HFF-Myc (cell line): ENCODE results near the gene DYNC1I2.

Experiments
- DNase-seq: peaks from one replicate; pipeline ENCODE4 v3.0.0-alpha.2; 2011; ENCODE audit warnings: low read depth; ENCODE audit errors: extremely low read depth
- H3K4me3 ChIP-seq: replicated peaks from 2 replicates; pipeline ENCODE4 v1.5.1; 2011; ENCODE audit warnings: low read depth, mild to moderate bottlenecking, control low read depth, low read length
- TF ChIP-seq, protein P1 (sequence below): IDR thresholded peaks from 2 replicates; pipeline ENCODE4 v1.5.1; 2012; ENCODE audit warnings: mild to moderate bottlenecking, low read depth, low read length, control low read depth; ENCODE audit errors: missing control alignments

DYNC1I2 gene

DNA sequence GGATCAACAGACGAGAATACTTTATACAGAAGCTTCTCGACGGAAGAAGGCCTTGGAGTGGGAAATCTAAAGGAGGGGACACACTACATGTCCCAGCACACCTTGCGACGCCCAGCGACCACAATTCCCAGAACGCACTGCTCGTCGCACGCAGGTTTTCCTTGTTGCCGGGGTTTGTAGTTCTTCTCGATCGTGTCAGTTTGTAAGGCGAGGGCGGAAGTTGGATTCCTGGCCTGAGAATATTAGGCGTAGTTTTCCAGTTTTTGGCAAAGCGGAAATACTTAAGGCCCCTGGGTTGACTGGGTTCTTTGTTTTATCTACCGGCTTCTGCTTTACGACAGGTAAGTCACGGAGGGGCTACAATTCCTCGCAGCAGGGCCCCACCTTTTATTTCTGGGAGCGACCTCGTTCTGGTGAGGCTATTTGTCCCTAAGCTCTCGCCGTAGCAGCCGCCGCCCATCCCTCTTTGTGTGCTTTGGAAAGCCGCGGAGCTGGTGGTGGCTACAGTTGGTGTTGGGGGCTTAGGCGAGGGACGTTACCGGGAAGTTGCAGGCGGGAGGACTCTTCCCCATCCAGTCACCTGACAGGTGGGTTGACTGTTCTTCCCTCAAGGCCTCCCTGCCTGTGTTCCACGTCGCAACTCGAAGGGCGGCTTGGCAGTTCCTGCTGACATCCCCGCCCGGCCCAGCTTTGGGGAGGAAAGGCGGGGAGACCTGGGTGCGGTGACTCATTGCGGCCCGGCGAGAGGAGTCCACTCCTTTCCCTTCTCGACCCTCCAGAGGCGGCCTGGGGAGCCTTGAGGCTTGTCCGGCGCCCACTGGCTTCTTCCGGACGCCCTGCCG lies at the start of gene DYNC1I2:
Gene DYNC1I2, plus strand, starts transcription at position 183 of the 842 bp plus-strand sequence. CDS start 2,687 bp downstream, outside the sequence.
- TF ChIP-seq, protein P1, sequence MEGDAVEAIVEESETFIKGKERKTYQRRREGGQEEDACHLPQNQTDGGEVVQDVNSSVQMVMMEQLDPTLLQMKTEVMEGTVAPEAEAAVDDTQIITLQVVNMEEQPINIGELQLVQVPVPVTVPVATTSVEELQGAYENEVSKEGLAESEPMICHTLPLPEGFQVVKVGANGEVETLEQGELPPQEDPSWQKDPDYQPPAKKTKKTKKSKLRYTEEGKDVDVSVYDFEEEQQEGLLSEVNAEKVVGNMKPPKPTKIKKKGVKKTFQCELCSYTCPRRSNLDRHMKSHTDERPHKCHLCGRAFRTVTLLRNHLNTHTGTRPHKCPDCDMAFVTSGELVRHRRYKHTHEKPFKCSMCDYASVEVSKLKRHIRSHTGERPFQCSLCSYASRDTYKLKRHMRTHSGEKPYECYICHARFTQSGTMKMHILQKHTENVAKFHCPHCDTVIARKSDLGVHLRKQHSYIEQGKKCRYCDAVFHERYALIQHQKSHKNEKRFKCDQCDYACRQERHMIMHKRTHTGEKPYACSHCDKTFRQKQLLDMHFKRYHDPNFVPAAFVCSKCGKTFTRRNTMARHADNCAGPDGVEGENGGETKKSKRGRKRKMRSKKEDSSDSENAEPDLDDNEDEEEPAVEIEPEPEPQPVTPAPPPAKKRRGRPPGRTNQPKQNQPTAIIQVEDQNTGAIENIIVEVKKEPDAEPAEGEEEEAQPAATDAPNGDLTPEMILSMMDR, result no peak
- H3K4me3 ChIP-seq, result peak within 1 kb of the TSS; percentile 90
- DNase-seq, result peak; percentile 92

DNA sequence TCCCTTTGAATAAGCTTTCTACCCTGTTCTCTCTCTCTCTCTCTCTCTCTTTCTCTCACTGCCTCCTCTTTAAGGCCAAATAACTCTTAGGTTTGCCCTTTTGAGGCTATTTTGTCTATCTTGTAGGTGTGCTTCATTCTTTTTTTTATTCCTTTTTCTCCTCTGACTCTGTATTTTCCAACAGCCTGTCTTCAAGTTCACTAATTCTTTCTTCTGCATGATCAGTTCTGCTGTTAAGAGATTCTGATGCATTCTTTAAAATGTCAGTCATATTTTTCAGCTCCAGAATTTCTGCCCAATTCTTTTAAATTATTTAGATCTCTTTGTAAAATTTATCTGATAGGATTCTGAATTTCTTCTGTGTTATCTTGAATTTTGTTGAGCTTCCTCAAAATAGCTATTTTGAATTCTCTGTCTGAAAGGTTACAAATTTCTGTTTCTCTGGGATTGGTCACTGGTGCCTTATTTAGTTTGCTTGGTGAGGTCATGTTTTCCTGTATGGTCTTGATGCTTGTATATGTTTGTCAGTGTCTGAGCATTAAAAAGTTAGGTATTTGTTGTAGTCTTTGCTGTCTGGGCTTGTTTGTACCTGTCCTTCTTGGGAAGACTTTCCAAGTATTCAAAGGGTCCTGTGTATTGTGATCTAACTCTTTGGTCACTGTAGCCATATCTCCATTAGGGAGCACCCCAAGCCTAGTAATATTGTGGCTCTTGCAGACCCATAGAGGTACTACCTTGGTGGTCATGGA lies 35.4 kb upstream of the DYNC1I2 start:
- no peak overlapping the region for H3K4me3 ChIP-seq
- DNase-seq, result no peak
- TF ChIP-seq, protein P1, result no peak

DNA sequence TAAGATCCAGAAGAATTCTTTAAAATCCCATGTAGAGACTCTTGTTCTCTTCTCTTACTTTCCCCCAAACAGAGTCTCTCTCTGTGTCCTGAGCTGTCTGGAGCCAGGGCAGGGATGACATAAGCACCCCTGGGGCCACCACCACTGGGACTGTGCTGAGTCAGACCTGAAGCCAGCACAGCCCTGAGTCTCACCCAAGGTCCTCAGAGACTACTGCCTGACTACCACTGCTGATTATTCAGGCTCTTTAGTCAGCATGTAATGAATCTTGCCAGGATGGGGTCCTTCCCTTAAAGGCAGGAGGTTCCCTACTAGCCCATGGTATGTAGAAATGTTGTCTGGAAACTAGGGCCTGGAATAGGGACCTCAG lies 34.9 kb upstream of the DYNC1I2 start:
- TF ChIP-seq, protein P1, result no peak
- DNase-seq, result no peak

DNA sequence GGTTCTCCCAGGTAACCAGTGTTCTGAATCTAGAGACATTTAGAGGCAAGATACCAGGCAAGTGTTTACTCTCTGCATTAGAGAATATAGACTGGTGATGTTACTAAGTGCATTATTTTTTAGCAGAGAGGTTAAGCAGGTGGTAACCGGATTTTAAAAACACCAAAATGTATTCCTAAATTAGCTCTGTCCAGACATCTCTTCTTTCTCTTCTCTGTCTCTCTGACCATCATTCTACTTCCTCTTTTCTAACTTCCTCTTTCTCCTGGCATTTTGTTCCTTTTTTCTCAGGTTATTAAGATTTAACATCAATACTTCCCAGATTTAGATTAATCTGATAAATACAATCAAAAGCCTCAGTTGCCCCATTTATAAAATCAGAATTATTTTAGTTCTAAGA lies 31.7 kb upstream of the DYNC1I2 start:
- TF ChIP-seq, protein P1, result no peak
- DNase-seq, result no peak
- H3K4me3 ChIP-seq, result no peak overlapping the region

More for the DNA sequence above, 34.9 kb upstream of the DYNC1I2 start:
- no peak overlapping the region for H3K4me3 ChIP-seq

DNA sequence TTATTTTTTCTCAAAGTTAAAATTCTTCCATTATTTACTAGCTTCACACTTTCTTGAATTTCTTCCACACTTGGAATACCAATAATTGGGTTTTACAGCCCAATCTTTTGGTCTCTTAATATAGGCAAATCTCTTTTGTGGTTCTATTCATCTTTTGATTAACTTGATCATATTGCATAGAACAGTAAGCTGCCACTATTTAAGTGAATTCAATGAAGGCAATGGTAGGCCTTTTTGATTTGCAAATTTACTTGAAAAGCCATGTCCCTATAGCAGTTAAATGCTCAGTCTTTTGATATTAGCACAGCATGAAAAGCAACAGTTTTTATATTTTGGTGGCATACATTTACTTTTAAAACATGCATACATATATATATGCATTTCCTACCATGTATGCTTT lies 20.2 kb upstream of the DYNC1I2 start:
- TF ChIP-seq, protein P1, result no peak
- DNase-seq, result no peak
- H3K4me3 ChIP-seq, result no peak overlapping the region

DNA sequence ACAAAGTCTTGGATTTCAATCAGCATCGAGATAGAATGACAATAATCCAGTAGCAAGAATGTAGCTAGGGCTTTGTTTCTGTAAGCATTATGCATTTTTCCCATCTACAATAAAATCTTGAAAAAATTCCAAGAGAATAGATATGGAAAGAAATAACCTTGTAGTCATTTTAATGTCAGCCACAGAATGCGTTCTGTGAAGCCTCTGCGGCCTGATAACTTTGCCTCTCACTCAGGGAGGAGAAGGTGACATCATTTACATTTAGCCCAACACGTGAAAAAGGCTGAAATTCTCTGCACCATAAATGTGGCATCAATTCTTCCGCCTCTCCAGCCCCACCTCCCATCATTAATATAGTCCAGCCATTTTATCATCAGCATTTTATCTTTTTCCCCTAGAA lies 19.1 kb upstream of the DYNC1I2 start:
- H3K4me3 ChIP-seq, result no peak overlapping the region
- TF ChIP-seq, protein P1, result no peak

More for the DNA sequence above, 19.1 kb upstream of the DYNC1I2 start:
- DNase-seq, result no peak
